ENCODE results near the gene STS. TPM values are rescaled to one million over a fixed set of nuclear protein-coding genes. Genes with fewer than 3 reads are reported as not detected.

Gene STS
- total RNA-seq, 1 donor from 2014 or later = 3.9 TPM

DNA sequence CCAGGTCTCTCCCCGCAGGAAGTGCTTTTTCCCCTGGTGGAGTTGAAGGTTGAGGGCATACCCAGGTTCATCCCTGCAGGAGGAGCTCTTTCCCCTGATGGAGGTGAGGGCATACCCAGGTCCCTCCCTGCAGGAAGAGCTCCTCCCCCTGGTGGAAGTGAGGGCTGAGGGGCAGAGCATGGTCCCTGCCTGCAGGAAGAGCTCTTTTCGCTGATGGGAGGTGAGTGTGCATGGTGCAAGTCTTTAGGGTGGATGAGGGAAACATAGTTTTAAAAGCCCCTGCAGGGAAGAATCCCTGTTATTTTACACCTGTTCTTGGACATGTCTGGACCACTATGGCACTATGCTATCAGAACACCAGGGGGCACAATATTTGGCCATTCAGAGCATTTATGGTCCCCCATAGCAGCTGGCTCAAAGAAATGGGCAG is 44.2 kb downstream of the STS start:
- no peak overlapping the region for H3K27ac Mint-ChIP-seq
- intact Hi-C loops (cut with micrococcal nuclease) = loop anchor here (5.0 kb wide), 1 partner anchor 396 kb away; no protein-coding TSS in a partner anchor
- H3K9me3 Mint-ChIP-seq = no peaks in the 10 kb centered on the region
- no peak for DNase-seq
- no peak overlapping the region for H3K4me3 Mint-ChIP-seq
- POLR2A ChIA-PET = no interaction called here
- no peaks in the 10 kb centered on the region for H3K4me1 Mint-ChIP-seq
- H3K27me3 Mint-ChIP-seq = no peaks in the 10 kb centered on the region
- CTCF ChIA-PET = interaction anchor here (1.3 kb wide), 1 partner anchor 15 kb away, joined by 3 read pairs; no protein-coding TSS in a partner anchor
- peaks cover 10% of the 10 kb centered on the region for H3K36me3 Mint-ChIP-seq (ENCODE audit: low read depth)
- TF ChIP-seq, protein P1, sequence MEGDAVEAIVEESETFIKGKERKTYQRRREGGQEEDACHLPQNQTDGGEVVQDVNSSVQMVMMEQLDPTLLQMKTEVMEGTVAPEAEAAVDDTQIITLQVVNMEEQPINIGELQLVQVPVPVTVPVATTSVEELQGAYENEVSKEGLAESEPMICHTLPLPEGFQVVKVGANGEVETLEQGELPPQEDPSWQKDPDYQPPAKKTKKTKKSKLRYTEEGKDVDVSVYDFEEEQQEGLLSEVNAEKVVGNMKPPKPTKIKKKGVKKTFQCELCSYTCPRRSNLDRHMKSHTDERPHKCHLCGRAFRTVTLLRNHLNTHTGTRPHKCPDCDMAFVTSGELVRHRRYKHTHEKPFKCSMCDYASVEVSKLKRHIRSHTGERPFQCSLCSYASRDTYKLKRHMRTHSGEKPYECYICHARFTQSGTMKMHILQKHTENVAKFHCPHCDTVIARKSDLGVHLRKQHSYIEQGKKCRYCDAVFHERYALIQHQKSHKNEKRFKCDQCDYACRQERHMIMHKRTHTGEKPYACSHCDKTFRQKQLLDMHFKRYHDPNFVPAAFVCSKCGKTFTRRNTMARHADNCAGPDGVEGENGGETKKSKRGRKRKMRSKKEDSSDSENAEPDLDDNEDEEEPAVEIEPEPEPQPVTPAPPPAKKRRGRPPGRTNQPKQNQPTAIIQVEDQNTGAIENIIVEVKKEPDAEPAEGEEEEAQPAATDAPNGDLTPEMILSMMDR (IDR thresholded peaks at IDR 0.05) = no peak
- no peak for ATAC-seq (ENCODE audit: low read depth)

DNA sequence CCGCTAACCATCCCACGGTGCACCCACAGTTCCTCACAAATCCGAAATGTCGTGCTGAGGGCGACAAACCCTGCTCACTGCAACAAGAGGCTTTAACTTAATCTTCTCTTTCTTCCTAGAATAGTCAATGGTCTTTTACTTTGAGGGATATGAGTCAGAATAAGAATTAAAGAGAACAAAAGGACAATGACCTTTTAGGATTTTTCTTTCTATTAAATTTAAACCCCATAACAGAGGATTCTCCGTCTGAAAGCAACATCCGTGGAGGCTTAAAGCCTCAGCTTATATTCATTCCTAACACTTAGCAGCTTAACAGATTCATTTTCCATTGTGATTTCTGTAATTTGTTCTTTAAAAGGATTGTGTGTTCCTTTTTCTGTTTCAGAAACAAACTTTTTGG is 45.4 kb downstream of the STS start:
- DNase-seq (no peak), ATAC-seq (ENCODE audit: low read depth) (no peak)
- intact Hi-C loops (cut with micrococcal nuclease) = loop anchor here (5.0 kb wide), 1 partner anchor 394 kb away; no protein-coding TSS in a partner anchor
- no peak overlapping the region for H3K4me3 Mint-ChIP-seq
- no peaks in the 10 kb centered on the region for H3K4me1 Mint-ChIP-seq
- ChIA-PET POLR2A (no interaction called here), CTCF (no interaction called here)
- TF ChIP-seq, protein P1 (IDR thresholded peaks at IDR 0.05) = no peak
- H3K36me3 Mint-ChIP-seq (ENCODE audit: low read depth) = peaks cover 13% of the 10 kb centered on the region
- H3K9me3 Mint-ChIP-seq = no peaks in the 10 kb centered on the region
- no peaks in the 10 kb centered on the region for H3K27me3 Mint-ChIP-seq
- H3K27ac Mint-ChIP-seq = no peak overlapping the region

DNA sequence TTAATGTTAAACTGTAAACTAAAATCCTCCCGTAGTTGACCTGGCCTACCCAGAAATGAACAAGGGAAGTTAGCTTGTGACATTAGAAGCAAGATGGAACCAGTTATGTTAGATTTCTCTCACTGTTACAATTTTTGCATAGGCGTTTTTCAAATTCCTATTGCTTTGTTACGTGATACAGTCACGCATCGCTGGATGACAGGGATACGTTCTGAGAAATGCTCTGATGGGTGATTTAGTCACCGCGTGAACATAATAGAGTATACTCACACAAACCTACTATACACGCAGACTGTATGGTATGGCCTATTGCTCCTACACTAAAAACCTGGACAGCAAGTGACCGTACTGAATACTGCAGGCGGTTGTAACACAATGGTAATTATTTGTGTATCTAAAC is 47.1 kb downstream of the STS start:
- DNase-seq (no peak), ATAC-seq (ENCODE audit: low read depth) (no peak)
- TF ChIP-seq, protein P1 (IDR thresholded peaks at IDR 0.05) = no peak
- intact Hi-C loops (cut with micrococcal nuclease) = loop anchor here (5.0 kb wide), 1 partner anchor 393 kb away; no protein-coding TSS in a partner anchor
- ChIA-PET POLR2A (no interaction called here), CTCF (no interaction called here)
- Mint-ChIP-seq H3K4me1 (no peaks in the 10 kb centered on the region), H3K27ac (no peak overlapping the region), H3K36me3 (ENCODE audit: low read depth) (peaks cover 13% of the 10 kb centered on the region), H3K9me3 (no peaks in the 10 kb centered on the region), H3K4me3 (no peak overlapping the region), H3K27me3 (no peaks in the 10 kb centered on the region)

Other genes with a start within 250 kb of the STS start
- 14.0 and 15.0 TPM in 2 replicates for gene PUDP, start 441 bp downstream of the STS start, total RNA-seq

Data from activated B cell treated with CpG ODN at 0.5 μM for 24 hours (primary cell).